K562 (cell line): ENCODE measurements around the gene RBMX. TPM values are rescaled to one million over a fixed set of nuclear protein-coding genes. Genes with fewer than 3 reads are reported as not detected.
A peak's percentile ranks its signal among the peaks of the same experiment; 100 is the strongest.

Source experiments
- ATAC-seq: fragments of 200-7000 bp; cut with Tn5 transposase; 3 replicates; pipeline ENCODE4 v1.9.1; 2020; ENCODE audit warnings: moderate library complexity
- BruUV-seq: library from RNA; stranded (reverse); fragments of 400-500 nt; replicated peaks from 2 replicates; lab custom pipeline; 2021; lab: Mats Ljungman, UMichigan
- CTCF ChIA-PET: fragments of 300-600 bp; formaldehyde crosslinking; extraction: SDS; loops from one replicate; lab custom pipeline; 2021; ENCODE audit warnings: low intra/inter-chr PET ratio; lab: Yijun Ruan, JAX
- POLR2A ChIA-PET: fragments of 300-600, 350-650 bp; sonication (Branson Sonifier 250); formaldehyde crosslinking; extraction: SDS; loops from one replicate; lab custom pipeline; 2021; ENCODE audit warnings: antibody characterized with exemption, inconsistent platforms; lab: Yijun Ruan, JAX
- DNase-seq, 4 experiments: peaks; one replicate each; pipeline versions ENCODE4 v3.0.0 to v3.0.0-alpha.2; 2011 to 2018; ENCODE audit warnings: low spot score in 3 of 4, mixed read lengths in 3 of 4; ENCODE audit errors: extremely low read depth in 1 of 4
- FAIRE-seq: peaks from 2 replicates; lab custom pipeline; 2011; peaks lifted over from hg19 to GRCh38; lab: Jason Lieb, UNC
- H2AFZ ChIP-seq: 2 replicates; pipeline ENCODE4 v1.6.0; 2011; ENCODE audit warnings: low read depth, low read length, control low read depth, inconsistent platforms
- H3K27ac ChIP-seq: fragments of 200-600 bp; 3 replicates; pipeline ENCODE4 v1.8.0; 2011; ENCODE audit warnings: low read depth, mild to moderate bottlenecking, control low read depth, inconsistent platforms, low read length, moderate library complexity, mixed read lengths; ENCODE audit errors: extremely low read depth
- H3K27me3 ChIP-seq, 2 experiments: fragments of 300-600 bp in 1 of 2; 2 replicates in 1 of 2; 3 replicates in 1 of 2; pipeline versions ENCODE4 v1.6.0 to v1.8.0; 2011; ENCODE audit warnings: inconsistent platforms in 2 of 2, low read length in 2 of 2, mild to moderate bottlenecking in 1 of 2, mixed read lengths in 1 of 2, moderate library complexity in 1 of 2; ENCODE audit not compliant: control insufficient read depth in 2 of 2, insufficient read depth in 2 of 2
- H3K36me3 ChIP-seq: fragments of 300-600 bp; 3 replicates; pipeline ENCODE4 v1.8.0; 2011; ENCODE audit warnings: mild to moderate bottlenecking, low read length, inconsistent platforms; ENCODE audit not compliant: control insufficient read depth, insufficient read depth
- H3K4me1 ChIP-seq, 2 experiments: fragments of 200-600 bp in 1 of 2; replicated peaks in 1 of 2; 2 replicates in 1 of 2; 3 replicates in 1 of 2; pipeline versions ENCODE4 v1.5.1 to v1.8.0; 2011; ENCODE audit warnings: inconsistent platforms in 2 of 2, low read length in 2 of 2, mild to moderate bottlenecking in 1 of 2, mixed read lengths in 1 of 2, moderate library complexity in 1 of 2; ENCODE audit not compliant: control insufficient read depth in 2 of 2, insufficient read depth in 2 of 2
- H3K4me2 ChIP-seq: 2 replicates; pipeline ENCODE4 v1.6.1; 2011; ENCODE audit warnings: low read length, control low read depth, inconsistent platforms, mixed read lengths; ENCODE audit not compliant: insufficient read depth
- H3K4me3 ChIP-seq: fragments of 200-600 bp; sonication (generic), shearing (Covaris generic); 2 replicates; pipeline ENCODE4 v1.5.1; 2016; ENCODE audit warnings: control low read depth, inconsistent platforms
- H3K79me2 ChIP-seq: fragments of 200-600 bp; 3 replicates; pipeline ENCODE4 v1.8.0; 2011; ENCODE audit warnings: low read length, inconsistent platforms; ENCODE audit not compliant: control insufficient read depth, insufficient read depth
- H3K9ac ChIP-seq, 2 experiments: 2 replicates each; pipeline versions ENCODE4 v1.6.0 to v1.6.1; 2011; ENCODE audit warnings: low read depth in 2 of 2, low read length in 2 of 2, control low read depth in 1 of 2, inconsistent platforms in 1 of 2, mild to moderate bottlenecking in 1 of 2, mixed read lengths in 1 of 2; ENCODE audit not compliant: insufficient read depth in 1 of 2
- H3K9me1 ChIP-seq: one replicate; pipeline ENCODE4 v1.6.0; 2011; ENCODE audit warnings: inconsistent platforms, mild to moderate bottlenecking, low read length, moderate library complexity; ENCODE audit not compliant: control insufficient read depth, insufficient read depth
- H3K9me3 ChIP-seq: replicated peaks from 2 replicates; pipeline ENCODE4 v1.5.1; 2011; ENCODE audit warnings: low read depth, low read length, inconsistent platforms; ENCODE audit not compliant: control insufficient read depth, insufficient read depth
- H4K20me1 ChIP-seq: replicated peaks from 2 replicates; pipeline ENCODE4 v1.6.1; 2011; ENCODE audit warnings: low read length, inconsistent platforms, mixed read lengths; ENCODE audit not compliant: control insufficient read depth, insufficient read depth
- BRD4 ChIP-seq: fragments of 200-600 bp; sonication (generic); IDR thresholded peaks from 2 replicates; pipeline ENCODE4 v1.6.1; 2017; ENCODE audit warnings: inconsistent platforms
- CCNT2 ChIP-seq: IDR thresholded peaks from 2 replicates; pipeline ENCODE4 v1.6.1; 2011; ENCODE audit warnings: borderline replicate concordance, low read depth, mild to moderate bottlenecking, moderate library complexity, mixed read lengths, low read length; ENCODE audit not compliant: insufficient read length; ENCODE audit errors: extremely low read depth
- EHMT2 ChIP-seq: fragments of 450-650 bp; IDR thresholded peaks from 2 replicates; pipeline ENCODE4 v1.6.1; 2018; ENCODE audit warnings: antibody characterized with exemption
- FOXP1 ChIP-seq: sonication (generic); formaldehyde crosslinking; IDR thresholded peaks from 2 replicates; pipeline ENCODE4 v1.8.0; 2022; ENCODE audit warnings: mild to moderate bottlenecking, missing genetic modification reagents
- KDM5B ChIP-seq: fragments of 200-600 bp; sonication (generic); IDR thresholded peaks from 2 replicates; pipeline ENCODE4 v1.6.1; 2012; ENCODE audit warnings: low read depth, mild to moderate bottlenecking, moderate library complexity, low read length, control low read depth, inconsistent platforms; ENCODE audit not compliant: insufficient replicate concordance
- POLR2AphosphoS5 ChIP-seq: IDR thresholded peaks from 2 replicates; pipeline ENCODE4 v1.6.1; 2011; ENCODE audit warnings: mild to moderate bottlenecking, low read depth, low read length, moderate library complexity; ENCODE audit not compliant: control insufficient read depth, insufficient read depth
- POLR2G ChIP-seq: fragments of 200-400 bp; formaldehyde crosslinking; IDR thresholded peaks from 2 replicates; pipeline ENCODE4 v1.6.1; 2017; ENCODE audit warnings: low read depth, mild to moderate bottlenecking, antibody characterized with exemption, low read length, moderate library complexity
- ZNF124 ChIP-seq: sonication (generic); formaldehyde crosslinking; IDR thresholded peaks from 2 replicates; pipeline ENCODE4 v1.8.1; 2022; ENCODE audit warnings: missing genetic modification reagents
- WGBS: fragments of 100-300 bp; shearing (Covaris generic); methylation state at CpG from one replicate; pipeline ENCODE4 v1.1.6; 2016; ENCODE audit warnings: low coverage, mixed read lengths; ENCODE audit not compliant: insufficient coverage; ENCODE audit errors: missing lambda C conversion rate; 5-methylcytosine and 5-hydroxymethylcytosine counted together
- in situ Hi-C: fragments of 300-500 bp; cut with MboI; formaldehyde crosslinking; loops from 4 replicates; pipeline ENCODE4 v1.15.0; 2018; ENCODE audit warnings: inconsistent platforms, mixed read lengths
- intact Hi-C: fragments of 100-400 bp; cut with micrococcal nuclease; formaldehyde crosslinking; loops from 2 replicates; pipeline ENCODE4 v1.14.2; 2022
- polyA plus RNA-seq, 8 experiments: library from polyadenylated mRNA; depleted of rRNA in 4 of 8; stranded (reverse) in 5 of 8; unstranded in 3 of 8; fragments of >200 nt; fragmentation: Nextera tagmentation in 2 of 8; fragmentation: Illumina TruSeq in 1 of 8; extraction: Ambion mirVana in 2 of 8; extraction: Trizol in 1 of 8; gene quantifications; 2 replicates each; pipeline versions ENCODE4 v1.2.1 to v1.2.3, GENCODE V29; 2011 to 2014; ENCODE audit warnings: inconsistent platforms in 1 of 8, missing spikeins in 1 of 8
- total RNA-seq, 7 experiments: library from RNA; depleted of rRNA in 6 of 7; stranded (reverse); fragments of >200 nt in 6 of 7; fragmentation: Illumina TruSeq in 2 of 7; extraction: Trizol in 2 of 7; gene quantifications; 2 replicates each; pipeline versions ENCODE4 v1.2.1 to v1.2.3, GENCODE V29; 2011 to 2021; ENCODE audit warnings: low replicate concordance in 1 of 7
- TF ChIP-seq, protein P1 (sequence below): fragments of 250-450 bp; sonication (Bioruptor Pico); IDR thresholded peaks from 2 replicates; pipeline ENCODE4 v1.5.0; 2022; ENCODE audit warnings: mild to moderate bottlenecking
- TF ChIP-seq, protein P2 (sequence below): fragments of 250-450 bp; sonication (Bioruptor Pico); IDR thresholded peaks from 2 replicates; pipeline ENCODE4 v1.5.0; 2020; ENCODE audit warnings: mild to moderate bottlenecking
- TF ChIP-seq, protein P3 (sequence below): fragments of 450-650 bp; formaldehyde crosslinking; IDR thresholded peaks from 2 replicates; pipeline ENCODE4 v1.4.0; 2022; ENCODE audit warnings: missing genetic modification characterization
- TF ChIP-seq, protein P4 (sequence below): fragments of 250-450 bp; sonication (Bioruptor Pico); IDR thresholded peaks from 2 replicates; pipeline ENCODE4 v1.8.0; 2022; ENCODE audit warnings: inconsistent platforms, mild to moderate bottlenecking, moderate library complexity, borderline replicate concordance

The RBMX gene
- total and polyA plus RNA-seq, 9 of the 15 experiments (the other 6 are each of a cell fraction or from before 2014, with no cell fraction given): 405 to 671 (median 540) TPM

DNA sequence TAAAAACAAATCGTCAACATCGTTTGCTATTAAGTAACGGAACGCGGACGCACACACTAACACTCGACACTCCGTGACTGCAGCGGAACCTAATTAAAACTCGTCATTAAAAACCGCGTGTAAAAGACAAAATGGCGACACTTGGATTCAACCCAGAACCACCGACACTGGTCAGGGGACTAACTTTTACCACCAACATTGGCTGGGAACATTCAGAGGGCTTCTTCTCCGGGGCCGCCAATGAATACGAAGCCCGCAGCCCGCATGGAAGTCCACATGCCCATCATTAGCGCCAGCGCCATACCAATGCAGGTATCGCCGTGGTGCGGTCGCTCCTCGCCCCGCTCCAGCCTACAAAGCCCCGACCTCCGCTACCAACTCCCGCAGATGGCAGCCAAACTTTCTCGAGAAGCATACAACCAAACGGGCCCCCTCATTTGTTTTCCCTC, 498 bp downstream of the RBMX start:
- Histone ChIP-seq H3K36me3 (peaks cover 48% of the 10 kb centered on the region), H3K4me1 (peaks cover 13 to 27% of the 10 kb centered on the region in 2 experiments; a peak in 4 of 5 replicates), H3K27ac (peak overlapping the region; percentile 88), H3K9me3 (no peaks in the 10 kb centered on the region), H3K9ac (peak overlapping the region; percentile 93 to 100), H3K79me2 (peaks cover 61% of the 10 kb centered on the region), H2AFZ (no peak overlapping the region), H3K9me1 (no peaks in the 10 kb centered on the region), H4K20me1 (peaks cover 23% of the 10 kb centered on the region), H3K4me2 (peak overlapping the region; percentile 90), H3K4me3 (peak overlapping the region; percentile 91), H3K27me3 (no peaks in the 10 kb centered on the region)
- WGBS: 0% methylated on average over 23 of the region's 32 CpGs
- POLR2A ChIA-PET: interaction anchor here (0.7 to 2.4 kb wide), 23 partner anchors 8 to 891 kb away, joined by 3 to 43 read pairs (median 5); no protein-coding TSS in a partner anchor
- intact Hi-C loops (loop anchor here (1.0 kb wide), 1 partner anchor 30 kb away; no protein-coding TSS in a partner anchor), in situ Hi-C loops (no loop called here)
- no peak for FAIRE-seq
- peak in 3 of 4 experiments; percentile 16 to 53 (median 27) for DNase-seq
- ATAC-seq: peak; percentile 18
- CTCF ChIA-PET: no interaction called here
- BruUV-seq: TSS peak; percentile 68
- TF ChIP-seq POLR2G: peak; percentile 85; the same call in 1 of the 2 replicates
- TF ChIP-seq KDM5B: no peak
- TF ChIP-seq POLR2AphosphoS5: peak; percentile 36; the same call in 1 of the 2 replicates
- TF ChIP-seq, protein P1, sequence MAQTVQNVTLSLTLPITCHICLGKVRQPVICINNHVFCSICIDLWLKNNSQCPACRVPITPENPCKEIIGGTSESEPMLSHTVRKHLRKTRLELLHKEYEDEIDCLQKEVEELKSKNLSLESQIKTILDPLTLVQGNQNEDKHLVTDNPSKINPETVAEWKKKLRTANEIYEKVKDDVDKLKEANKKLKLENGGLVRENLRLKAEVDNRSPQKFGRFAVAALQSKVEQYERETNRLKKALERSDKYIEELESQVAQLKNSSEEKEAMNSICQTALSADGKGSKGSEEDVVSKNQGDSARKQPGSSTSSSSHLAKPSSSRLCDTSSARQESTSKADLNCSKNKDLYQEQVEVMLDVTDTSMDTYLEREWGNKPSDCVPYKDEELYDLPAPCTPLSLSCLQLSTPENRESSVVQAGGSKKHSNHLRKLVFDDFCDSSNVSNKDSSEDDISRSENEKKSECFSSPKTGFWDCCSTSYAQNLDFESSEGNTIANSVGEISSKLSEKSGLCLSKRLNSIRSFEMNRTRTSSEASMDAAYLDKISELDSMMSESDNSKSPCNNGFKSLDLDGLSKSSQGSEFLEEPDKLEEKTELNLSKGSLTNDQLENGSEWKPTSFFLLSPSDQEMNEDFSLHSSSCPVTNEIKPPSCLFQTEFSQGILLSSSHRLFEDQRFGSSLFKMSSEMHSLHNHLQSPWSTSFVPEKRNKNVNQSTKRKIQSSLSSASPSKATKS (CRISPR knock-in tag): no peak
- TF ChIP-seq FOXP1 (CRISPR knock-in tag): peak; percentile 52; the same call in 1 of the 2 replicates
- TF ChIP-seq, protein P2, sequence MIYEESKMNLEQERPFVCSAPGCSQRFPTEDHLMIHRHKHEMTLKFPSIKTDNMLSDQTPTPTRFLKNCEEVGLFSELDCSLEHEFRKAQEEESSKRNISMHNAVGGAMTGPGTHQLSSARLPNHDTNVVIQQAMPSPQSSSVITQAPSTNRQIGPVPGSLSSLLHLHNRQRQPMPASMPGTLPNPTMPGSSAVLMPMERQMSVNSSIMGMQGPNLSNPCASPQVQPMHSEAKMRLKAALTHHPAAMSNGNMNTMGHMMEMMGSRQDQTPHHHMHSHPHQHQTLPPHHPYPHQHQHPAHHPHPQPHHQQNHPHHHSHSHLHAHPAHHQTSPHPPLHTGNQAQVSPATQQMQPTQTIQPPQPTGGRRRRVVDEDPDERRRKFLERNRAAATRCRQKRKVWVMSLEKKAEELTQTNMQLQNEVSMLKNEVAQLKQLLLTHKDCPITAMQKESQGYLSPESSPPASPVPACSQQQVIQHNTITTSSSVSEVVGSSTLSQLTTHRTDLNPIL (CRISPR knock-in tag): no peak
- no peak for TF ChIP-seq CCNT2
- no peak for TF ChIP-seq ZNF124 (CRISPR knock-in tag)
- TF ChIP-seq EHMT2: no peak
- TF ChIP-seq, protein P3, sequence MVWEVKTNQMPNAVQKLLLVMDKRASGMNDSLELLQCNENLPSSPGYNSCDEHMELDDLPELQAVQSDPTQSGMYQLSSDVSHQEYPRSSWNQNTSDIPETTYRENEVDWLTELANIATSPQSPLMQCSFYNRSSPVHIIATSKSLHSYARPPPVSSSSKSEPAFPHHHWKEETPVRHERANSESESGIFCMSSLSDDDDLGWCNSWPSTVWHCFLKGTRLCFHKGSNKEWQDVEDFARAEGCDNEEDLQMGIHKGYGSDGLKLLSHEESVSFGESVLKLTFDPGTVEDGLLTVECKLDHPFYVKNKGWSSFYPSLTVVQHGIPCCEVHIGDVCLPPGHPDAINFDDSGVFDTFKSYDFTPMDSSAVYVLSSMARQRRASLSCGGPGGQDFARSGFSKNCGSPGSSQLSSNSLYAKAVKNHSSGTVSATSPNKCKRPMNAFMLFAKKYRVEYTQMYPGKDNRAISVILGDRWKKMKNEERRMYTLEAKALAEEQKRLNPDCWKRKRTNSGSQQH: 0 out of 2 replicates have a peak, but pooled peaks have one; percentile 24
- TF ChIP-seq, protein P4, sequence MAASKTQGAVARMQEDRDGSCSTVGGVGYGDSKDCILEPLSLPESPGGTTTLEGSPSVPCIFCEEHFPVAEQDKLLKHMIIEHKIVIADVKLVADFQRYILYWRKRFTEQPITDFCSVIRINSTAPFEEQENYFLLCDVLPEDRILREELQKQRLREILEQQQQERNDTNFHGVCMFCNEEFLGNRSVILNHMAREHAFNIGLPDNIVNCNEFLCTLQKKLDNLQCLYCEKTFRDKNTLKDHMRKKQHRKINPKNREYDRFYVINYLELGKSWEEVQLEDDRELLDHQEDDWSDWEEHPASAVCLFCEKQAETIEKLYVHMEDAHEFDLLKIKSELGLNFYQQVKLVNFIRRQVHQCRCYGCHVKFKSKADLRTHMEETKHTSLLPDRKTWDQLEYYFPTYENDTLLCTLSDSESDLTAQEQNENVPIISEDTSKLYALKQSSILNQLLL (CRISPR knock-in tag): no peak
- TF ChIP-seq BRD4: peak; percentile 59; the same call in 1 of the 2 replicates
